ENCODE results near the gene PLA2G4D.

DNA sequence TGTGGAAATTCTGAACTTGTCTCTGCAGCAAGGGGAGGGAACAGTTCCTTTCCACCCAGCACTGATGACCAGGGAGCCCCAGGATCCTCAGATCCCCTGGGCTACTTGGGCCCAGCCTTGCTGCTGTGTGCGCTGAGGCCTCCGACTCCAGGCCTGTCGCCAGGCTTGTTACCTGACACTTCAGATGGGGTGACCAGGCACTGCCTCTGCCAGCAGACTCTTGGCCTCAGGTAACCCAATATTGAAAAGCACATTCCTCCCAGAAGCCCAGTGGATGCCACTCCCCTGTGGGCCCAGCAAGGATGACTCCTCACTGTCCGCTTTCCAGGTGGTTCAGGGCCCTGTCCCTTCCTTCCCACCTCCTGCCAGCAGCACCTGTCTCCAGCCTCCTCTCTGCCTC, 70.1 kb downstream of the PLA2G4D start:
- TF ChIP-seq, protein P1, sequence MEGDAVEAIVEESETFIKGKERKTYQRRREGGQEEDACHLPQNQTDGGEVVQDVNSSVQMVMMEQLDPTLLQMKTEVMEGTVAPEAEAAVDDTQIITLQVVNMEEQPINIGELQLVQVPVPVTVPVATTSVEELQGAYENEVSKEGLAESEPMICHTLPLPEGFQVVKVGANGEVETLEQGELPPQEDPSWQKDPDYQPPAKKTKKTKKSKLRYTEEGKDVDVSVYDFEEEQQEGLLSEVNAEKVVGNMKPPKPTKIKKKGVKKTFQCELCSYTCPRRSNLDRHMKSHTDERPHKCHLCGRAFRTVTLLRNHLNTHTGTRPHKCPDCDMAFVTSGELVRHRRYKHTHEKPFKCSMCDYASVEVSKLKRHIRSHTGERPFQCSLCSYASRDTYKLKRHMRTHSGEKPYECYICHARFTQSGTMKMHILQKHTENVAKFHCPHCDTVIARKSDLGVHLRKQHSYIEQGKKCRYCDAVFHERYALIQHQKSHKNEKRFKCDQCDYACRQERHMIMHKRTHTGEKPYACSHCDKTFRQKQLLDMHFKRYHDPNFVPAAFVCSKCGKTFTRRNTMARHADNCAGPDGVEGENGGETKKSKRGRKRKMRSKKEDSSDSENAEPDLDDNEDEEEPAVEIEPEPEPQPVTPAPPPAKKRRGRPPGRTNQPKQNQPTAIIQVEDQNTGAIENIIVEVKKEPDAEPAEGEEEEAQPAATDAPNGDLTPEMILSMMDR (IDR thresholded peaks at IDR 0.05) = no peak
- no peak for TF ChIP-seq ZNF121 (CRISPR knock-in tag; IDR thresholded peaks at IDR 0.05)
- no peak for TF ChIP-seq ESRRA (CRISPR knock-in tag; IDR thresholded peaks at IDR 0.05; ENCODE audit: borderline replicate concordance)
- TF ChIP-seq SP1 (CRISPR knock-in tag; conservative IDR thresholded peaks at IDR 0.05) = no peak
- no peak for TF ChIP-seq ATF2 (CRISPR knock-in tag; IDR thresholded peaks at IDR 0.05; ENCODE audit: borderline replicate concordance, low read depth)
- TF ChIP-seq, protein P2, sequence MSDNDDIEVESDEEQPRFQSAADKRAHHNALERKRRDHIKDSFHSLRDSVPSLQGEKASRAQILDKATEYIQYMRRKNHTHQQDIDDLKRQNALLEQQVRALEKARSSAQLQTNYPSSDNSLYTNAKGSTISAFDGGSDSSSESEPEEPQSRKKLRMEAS (CRISPR knock-in tag; IDR thresholded peaks at IDR 0.05) = no peak
- TF ChIP-seq, protein P3, sequence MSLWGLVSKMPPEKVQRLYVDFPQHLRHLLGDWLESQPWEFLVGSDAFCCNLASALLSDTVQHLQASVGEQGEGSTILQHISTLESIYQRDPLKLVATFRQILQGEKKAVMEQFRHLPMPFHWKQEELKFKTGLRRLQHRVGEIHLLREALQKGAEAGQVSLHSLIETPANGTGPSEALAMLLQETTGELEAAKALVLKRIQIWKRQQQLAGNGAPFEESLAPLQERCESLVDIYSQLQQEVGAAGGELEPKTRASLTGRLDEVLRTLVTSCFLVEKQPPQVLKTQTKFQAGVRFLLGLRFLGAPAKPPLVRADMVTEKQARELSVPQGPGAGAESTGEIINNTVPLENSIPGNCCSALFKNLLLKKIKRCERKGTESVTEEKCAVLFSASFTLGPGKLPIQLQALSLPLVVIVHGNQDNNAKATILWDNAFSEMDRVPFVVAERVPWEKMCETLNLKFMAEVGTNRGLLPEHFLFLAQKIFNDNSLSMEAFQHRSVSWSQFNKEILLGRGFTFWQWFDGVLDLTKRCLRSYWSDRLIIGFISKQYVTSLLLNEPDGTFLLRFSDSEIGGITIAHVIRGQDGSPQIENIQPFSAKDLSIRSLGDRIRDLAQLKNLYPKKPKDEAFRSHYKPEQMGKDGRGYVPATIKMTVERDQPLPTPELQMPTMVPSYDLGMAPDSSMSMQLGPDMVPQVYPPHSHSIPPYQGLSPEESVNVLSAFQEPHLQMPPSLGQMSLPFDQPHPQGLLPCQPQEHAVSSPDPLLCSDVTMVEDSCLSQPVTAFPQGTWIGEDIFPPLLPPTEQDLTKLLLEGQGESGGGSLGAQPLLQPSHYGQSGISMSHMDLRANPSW (CRISPR knock-in tag; conservative IDR thresholded peaks at IDR 0.05; ENCODE audit: low read depth) = no peak
- no peak for TF ChIP-seq ATF3 (CRISPR knock-in tag; conservative IDR thresholded peaks at IDR 0.05)
- no peak for TF ChIP-seq ZNF263 (CRISPR knock-in tag; IDR thresholded peaks at IDR 0.05; ENCODE audit: low read depth)
